HG03159 (cell line): ENCODE results near the gene CD300LD.
"Not testable (repeated sequence)": the region's sequence is repeated elsewhere in the genome, so short reads cannot be mapped to it uniquely, and the experiment has no call there.

Source experiments
- ATAC-seq: cut with Tn5 transposase; IDR thresholded peaks from one replicate; pipeline ENCODE4 v1.9.1; 2021; ENCODE audit warnings: mild to moderate bottlenecking, moderate library complexity; ENCODE audit not compliant: unreplicated experiment

Gene CD300LD

DNA sequence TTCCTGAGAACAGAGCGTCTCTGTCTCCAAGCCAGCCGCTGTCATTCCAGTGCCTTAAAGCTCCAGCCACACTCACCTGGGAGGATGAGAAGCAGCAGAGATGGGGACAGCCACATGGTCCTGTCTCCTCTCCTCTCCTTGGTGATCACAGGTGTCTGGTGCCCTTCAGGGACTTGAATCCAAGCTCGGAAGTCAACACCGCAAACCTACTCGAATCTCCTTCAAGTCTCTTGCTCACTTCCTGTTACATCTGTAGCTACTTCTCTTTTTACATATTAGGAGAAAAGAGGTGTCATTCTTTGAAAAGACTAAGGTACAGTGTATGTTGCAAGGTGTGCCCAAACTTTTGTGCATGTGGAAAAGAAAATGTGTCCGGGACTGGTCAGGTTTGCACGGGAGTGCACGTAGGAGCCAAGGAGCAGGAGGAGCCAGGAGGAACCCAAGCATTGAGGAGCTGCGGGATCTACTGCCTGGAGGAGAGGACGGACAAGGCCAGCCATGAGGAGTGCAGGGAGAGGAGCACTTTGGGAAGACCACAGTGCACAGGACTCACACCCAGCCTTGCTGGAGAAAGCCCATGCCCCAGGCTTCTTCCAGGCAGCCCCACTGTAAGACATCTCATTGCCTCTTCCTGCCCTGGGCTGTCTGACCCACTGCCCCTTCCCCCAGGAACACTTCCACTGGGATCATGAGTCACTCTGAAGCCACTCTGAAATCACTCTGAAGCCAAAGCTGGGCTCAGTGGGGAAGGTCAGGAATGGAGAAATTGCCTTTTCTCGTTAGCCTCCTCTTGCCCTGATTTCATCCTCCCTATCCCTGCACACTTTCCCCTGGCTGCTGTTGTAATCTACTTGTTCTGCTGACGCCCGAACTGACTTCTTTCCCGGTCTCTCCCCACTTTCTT is at the start of gene CD300LD:
Gene CD300LD (minus strand): TSS at position 197 of the 904 bp plus-strand sequence. CDS start 81 bp downstream, at position 116.
- ATAC-seq: no peak

DNA sequence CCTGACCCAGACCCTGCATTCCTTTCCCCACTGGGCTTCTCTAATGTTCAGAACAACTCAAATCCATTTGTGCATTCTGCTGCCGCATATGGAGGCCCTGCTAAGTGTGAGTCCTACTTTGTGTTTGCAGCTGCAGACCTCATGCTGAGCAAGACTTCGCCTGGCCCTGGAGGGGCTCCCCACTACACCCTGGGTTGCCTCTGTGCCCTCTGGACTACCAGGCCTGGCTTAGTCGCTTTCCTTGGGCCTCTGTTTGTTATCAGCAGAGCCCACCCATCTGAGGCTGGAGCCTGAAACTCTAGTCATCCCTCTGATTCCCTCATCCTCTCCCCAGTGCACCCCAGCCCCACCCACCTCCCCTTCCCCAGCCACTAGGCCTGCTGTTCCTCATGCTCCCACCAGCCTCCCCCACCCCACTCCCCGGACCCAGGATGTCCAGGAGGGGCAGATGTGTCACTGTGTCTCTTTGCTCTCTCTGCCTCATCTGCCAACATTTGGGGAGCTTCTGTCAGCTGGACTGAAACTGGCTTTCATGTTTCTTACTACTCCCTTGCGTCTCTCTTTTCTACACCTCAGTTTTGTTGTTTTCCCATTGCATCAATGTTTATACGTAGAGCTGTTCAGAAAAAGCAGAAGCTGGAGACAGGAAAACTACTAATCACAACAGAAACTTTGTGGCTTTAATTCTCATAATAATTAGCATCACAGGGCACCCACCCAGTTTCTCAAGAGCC is 49.3 kb upstream of the CD300LD start:
- ATAC-seq: no peak

DNA sequence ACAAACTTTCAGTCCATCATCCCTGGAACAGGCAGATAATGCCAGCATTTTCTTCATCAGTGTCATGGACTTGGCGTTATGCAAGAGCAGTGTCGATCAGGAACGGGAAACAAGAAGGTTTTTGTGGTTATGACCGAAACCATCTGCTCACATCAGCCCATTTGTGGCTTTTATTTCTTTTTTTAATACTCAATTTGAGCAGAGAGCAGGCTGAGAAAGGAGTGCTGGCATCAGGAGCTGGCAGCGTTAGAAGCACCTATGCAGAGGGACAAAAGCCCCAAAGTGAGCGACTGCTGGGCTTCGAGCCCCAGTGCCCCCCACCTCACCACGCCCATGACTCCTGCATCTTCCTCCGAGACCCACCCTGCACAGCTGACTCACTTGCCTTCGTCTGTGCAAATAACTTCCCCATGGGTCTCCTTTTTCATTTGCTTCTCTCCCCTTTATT is 47.6 kb upstream of the CD300LD start:
- ATAC-seq: no peak

DNA sequence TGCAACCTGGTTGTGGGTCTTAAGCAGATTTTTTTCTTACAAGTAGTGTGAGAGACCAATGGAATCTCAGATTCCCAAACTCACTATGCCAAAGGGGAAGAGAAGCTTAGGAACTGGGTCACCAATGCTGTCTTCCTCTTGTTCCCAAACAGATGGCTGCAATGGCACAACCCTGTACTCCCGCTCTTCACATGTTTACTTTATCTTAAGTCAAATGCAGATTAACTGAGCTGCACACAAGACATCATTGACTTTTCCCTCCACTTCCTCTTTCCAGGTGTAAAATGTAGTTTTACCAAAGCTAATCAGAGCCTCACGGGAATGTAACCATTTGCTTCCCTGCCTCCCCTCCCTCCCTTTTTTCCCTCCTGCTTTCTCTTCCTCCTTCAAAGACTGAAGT is 45.8 kb upstream of the CD300LD start:
- ATAC-seq: no peak

GRCh38 chr17:74637265-74637664 is 45.2 kb upstream of the CD300LD start:
- ATAC-seq: no peak

- ATAC-seq: not testable (repeated sequence)
Measured at GRCh38 chr17:74636541-74637085, 44.5 kb upstream of the CD300LD start.

DNA sequence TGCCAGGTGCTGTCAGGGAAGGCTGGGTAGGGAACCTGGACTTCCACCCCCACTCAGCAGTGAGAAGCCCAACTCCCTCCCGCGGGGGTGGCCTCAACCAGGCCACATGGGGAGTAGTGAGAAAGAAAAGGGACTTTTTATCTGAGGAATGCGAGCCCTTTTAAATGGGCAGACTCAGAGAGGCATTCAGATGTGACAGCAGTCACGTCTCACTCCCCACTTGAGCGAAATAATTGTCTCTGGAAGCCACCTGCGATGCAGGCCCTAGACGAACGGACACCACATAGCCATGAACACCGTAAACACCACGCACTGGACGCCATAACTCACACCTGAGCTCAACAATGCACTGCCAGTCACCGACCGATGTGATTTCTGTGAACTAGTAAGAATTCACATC is 43.3 kb upstream of the CD300LD start:
- no peak for ATAC-seq

DNA sequence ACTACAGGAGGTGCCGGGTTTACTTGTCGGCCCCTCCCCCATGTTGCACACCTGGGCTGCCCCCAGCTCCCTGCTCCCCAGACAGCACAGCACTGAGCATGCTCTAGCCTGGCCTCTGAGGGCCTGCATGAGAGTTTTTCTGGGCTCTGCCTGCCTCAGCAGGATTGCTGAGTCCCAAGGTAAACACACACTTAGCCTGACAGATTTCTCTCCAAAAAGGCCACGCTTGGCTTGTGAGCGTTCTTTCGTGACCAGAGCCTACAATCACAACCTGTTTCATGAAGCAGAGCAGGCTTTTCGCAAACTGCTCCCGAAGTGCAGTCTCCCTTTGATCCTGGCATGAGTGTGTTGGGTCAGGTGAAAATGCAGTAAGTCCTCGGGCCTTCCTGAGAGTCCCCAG is 41.2 kb upstream of the CD300LD start:
- ATAC-seq: no peak

DNA sequence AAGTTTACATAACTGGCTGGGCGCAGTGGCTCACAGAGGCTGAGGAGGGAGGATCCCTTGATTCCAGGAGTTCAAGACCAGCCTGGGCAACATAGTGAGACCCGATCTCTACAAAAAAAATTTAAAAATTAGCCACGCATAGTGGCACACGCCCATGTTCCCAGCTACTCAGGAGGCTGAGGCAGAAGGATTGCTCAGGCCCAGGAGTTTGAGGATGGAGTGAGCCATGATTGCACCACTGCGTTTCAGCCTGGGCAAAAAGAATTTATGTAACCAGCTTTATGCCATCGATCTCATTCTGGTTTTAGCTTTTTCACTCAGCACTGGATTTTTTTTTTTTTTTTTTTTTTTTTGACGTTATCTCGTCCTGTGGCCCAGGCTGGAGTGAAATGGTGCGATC is 40.5 kb upstream of the CD300LD start:
- no peak for ATAC-seq

GRCh38 chr17:74631468-74632450 is 39.7 kb upstream of the CD300LD start:
- no peak for ATAC-seq

DNA sequence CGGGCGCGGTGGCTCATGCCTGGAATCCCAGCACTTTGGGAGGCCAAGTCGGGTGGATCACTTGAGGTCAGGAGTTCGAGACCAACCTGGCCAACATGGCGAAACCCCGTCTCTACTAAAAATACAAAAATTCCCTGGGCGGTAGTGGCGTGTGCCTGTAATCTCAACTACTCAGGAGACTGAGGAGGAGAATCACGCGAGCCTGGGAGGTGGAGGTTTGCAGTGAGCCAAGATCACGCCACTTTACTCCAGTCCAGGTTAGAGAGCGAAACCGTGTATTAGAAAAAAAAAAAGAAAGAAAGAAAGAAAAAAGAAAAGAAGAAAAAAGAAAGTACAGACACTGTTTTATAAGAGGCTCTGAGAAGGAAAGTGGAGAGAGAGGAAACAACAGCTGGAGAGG is 38.2 kb upstream of the CD300LD start:
- not testable (repeated sequence) for ATAC-seq

DNA sequence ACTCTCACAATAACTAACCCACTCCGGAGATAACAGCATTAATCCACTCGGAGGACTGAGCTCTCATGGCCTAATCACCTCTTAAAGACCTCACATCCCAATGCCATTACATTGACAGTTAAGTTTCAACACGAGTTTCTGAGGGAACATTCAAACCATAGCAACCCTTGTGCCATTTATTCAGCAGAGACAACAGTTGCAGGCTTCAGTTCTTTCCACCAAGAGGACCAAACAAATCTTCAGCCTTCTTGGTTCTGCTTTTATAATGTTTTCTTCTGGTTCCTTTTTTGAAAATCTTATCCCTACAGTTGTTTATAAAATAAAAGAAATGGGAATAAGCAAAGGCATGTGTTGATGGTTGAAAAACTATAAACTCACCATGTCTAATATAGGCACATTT is 33.6 kb upstream of the CD300LD start:
- no peak for ATAC-seq

GRCh38 chr17:74624131-74624530 is 32.0 kb upstream of the CD300LD start:
- ATAC-seq: no peak

DNA sequence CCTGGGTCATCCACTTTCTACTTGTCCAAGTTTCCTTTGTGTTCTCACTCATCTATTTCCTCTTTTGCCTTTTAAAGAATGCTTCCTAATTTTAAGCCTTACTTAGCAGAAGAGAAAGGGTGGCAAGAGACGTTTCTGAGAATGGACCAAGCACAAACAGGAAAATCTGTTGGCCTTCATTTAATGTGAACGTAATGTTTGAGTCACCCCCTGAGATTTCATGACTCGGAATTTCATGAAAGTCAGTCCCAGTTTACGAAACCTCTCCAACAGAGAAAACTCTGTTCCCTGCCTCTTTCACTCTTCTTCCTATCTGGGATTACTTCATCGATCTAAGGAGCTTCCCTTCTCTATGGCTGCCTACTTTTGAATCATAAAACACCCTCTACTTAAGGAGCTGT is 31.6 kb upstream of the CD300LD start, which contains the start of gene CD300E:
Gene CD300E (minus strand): TSS at position 46 of the 401 bp plus-strand sequence. CDS start 117 bp downstream, outside the sequence.
- no peak for ATAC-seq

- no peak for ATAC-seq
Measured at GRCh38 chr17:74619077-74619673, 27.1 kb upstream of the CD300LD start.

- ATAC-seq: no peak
Measured at GRCh38 chr17:74618451-74618850, 26.4 kb upstream of the CD300LD start.

DNA sequence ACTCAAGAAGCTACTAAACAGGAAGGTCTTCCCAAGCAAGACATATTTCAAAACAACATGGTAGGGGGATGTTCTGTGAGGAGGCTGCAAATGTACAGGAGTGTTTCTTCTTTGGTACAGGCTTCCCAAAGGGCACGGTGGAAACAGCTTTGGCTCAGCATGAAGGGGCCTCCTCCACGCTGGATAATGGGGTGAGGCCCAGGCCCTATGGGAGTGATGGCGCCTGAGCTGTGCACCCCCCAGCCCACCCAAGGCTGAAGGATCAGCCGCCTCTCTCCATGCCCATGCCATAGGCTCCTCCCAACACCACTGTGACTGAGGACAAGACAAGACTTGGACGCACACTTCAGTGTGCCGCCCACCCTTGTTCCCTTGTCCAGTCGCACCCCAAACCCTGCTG is 24.6 kb upstream of the CD300LD start:
- ATAC-seq: no peak

DNA sequence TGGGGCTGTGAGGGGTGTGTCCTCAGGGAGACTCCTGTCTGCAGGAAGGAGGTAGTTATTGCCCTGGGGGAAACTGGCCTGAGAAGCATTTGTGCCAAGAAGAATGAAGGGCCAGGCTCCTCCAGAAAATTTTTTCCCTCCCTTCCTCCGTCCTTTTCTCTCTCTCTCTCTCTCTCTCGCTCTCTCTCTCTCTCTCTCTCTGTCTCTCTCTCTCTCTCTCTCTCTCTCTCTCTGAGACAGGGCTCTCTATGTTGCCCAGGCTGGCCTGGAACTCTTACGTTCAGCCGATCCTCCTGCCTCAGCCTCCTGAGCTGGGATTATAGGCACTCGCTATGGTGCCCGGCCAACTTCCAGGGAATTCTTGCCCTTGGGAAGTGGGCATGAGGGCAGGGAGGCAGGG is 20.0 kb upstream of the CD300LD start:
- no peak for ATAC-seq

GRCh38 chr17:74610108-74610507 is 18.0 kb upstream of the CD300LD start:
- ATAC-seq: no peak

GRCh38 chr17:74608511-74608910 is 16.4 kb upstream of the CD300LD start:
- ATAC-seq: no peak
